Motor neuron (in vitro differentiated cells): ENCODE measurements around the gene LRRC23. TPM values are rescaled to one million over a fixed set of nuclear protein-coding genes. Genes with fewer than 3 reads are reported as not detected.
"Not testable (repeated sequence)": the region's sequence is repeated elsewhere in the genome, so short reads cannot be mapped to it uniquely, and the experiment has no call there.

Experiments
- ATAC-seq, 8 experiments: fragments of 200-7000 bp; cut with Tn5 transposase; replicated peaks in 6 of 8; 2 replicates each; pipeline ENCODE4 v1.8.0; 2021; ENCODE audit warnings: mild to moderate bottlenecking in 8 of 8, moderate library complexity in 8 of 8
- H3K27ac ChIP-seq, 2 donors: fragments of 250-450 bp; sonication (Bioruptor Pico); 2 replicates each; pipeline ENCODE4 v1.9.0; 2021; ENCODE audit warnings: antibody characterized with exemption in 2 of 2, mild to moderate bottlenecking in 2 of 2, moderate library complexity in 1 of 2
- H3K4me1 ChIP-seq, 2 donors: fragments of 250-450 bp; sonication (Bioruptor Pico); replicated peaks in 1 of 2; 2 replicates each; pipeline ENCODE4 v1.6.1; 2021; ENCODE audit warnings: antibody characterized with exemption in 2 of 2, mild to moderate bottlenecking in 2 of 2, moderate library complexity in 1 of 2
- H3K4me3 ChIP-seq, 5 donors: fragments of 250-450 bp; sonication (Bioruptor Pico); 2 replicates each; pipeline ENCODE4 v1.9.0; 2021; ENCODE audit warnings: antibody characterized with exemption in 5 of 5, mild to moderate bottlenecking in 5 of 5, moderate library complexity in 4 of 5
- WGBS, 10 experiments: fragments of 450-650 bp; shearing (Covaris generic); methylation state at CpG; one replicate each; pipeline ENCODE4 v1.0.0; 2022; 5-methylcytosine and 5-hydroxymethylcytosine counted together
- in situ Hi-C, 9 experiments: fragments of 400-800 bp; cut with MboI; loops; one replicate each; pipeline ENCODE4 v1.15.0; 2021; ENCODE audit warnings: low sequenced_read_pairs in 9 of 9, low pct_unique_long_range_greater_than_20kb in 2 of 9; ENCODE audit not compliant: unreplicated experiment in 9 of 9
- total RNA-seq, 8 experiments: library from RNA; unstranded; fragments of 300-600 nt; gene quantifications; 2 replicates each; pipeline versions ENCODE4 v1.2.3 to v1.2.4, GENCODE V29; 2022

LRRC23 gene
- total RNA-seq, 8 experiments from 2014 or later, result 4.1 to 51.0 (median 7.1) TPM

DNA sequence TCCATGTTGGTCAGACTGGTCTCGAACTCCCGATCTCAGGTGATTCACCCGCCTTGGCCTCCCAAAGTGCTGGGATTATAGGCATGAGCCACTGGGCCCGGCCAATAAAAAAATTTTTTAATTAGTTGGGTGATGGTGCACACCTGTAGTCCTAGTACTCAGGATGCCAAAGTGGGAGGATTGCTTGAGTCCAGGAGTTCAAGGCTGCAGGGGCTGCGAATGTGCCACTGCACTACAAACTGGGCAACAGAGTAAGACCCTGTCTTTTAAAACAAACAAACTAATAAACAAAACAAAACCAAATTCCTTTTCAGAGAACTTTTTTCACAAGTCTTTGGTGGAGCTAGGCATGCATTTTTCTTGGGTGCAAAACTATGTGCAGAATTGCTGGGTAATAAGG is 21.4 kb upstream of the LRRC23 start:
- Histone ChIP-seq H3K4me3 (no peak overlapping the region), H3K27ac (no peak overlapping the region), H3K4me1 (peaks cover 14 to 16% of the 10 kb centered on the region in 2 donors)
- 86 to 100% (median 100%) methylated on average over 1 to 4 of the region's 5 CpGs; no CpG with 5 or more reads in 5 of the 10 experiments for WGBS, 10 experiments
- in situ Hi-C loops, result no loop called here
- no peak for ATAC-seq

GRCh38 chr12:6883683-6884082 is 20.9 kb upstream of the LRRC23 start:
- ATAC-seq, result peak in 1 of 8 experiments; percentile 7
- in situ Hi-C loops, result no loop called here
- 80 to 100% (median 93%) methylated on average over 1 to 6 of the region's 11 CpGs; no CpG with 5 or more reads in 4 of the 10 experiments for WGBS, 10 experiments
- H3K27ac ChIP-seq, result no peak overlapping the region
- H3K4me3 ChIP-seq, result no peak overlapping the region
- H3K4me1 ChIP-seq, result peaks cover 14 to 16% of the 10 kb centered on the region in 2 donors

DNA sequence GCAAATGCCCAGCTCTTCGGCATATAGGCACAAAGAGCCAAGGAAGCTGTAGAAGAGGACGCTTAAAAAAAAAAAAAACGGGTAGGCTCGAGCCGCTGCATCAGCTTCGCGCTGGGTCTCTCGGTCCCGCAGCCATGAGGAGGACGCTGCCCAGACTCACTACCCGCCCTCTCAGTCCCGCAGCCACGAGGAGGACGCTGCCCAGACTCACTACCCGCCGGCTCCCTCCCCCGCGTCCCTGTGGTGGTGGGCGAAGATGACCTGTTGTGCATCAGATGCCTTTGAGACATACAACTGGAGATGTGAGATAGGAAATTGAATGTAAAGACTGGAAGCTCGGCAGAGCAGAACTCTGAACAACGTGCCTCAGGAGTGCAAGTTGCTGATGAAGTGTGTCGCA is 20.1 kb upstream of the LRRC23 start:
- Histone ChIP-seq H3K4me3 (no peak overlapping the region), H3K27ac (no peak overlapping the region), H3K4me1 (peaks cover 14 to 16% of the 10 kb centered on the region in 2 donors)
- WGBS, 10 experiments, result 42 to 100% (median 72%) methylated on average over 1 to 19 of the region's 22 CpGs; no CpG with 5 or more reads in 1 of the 10 experiments
- in situ Hi-C loops, result no loop called here
- peak in 1 of 8 experiments; percentile 11 for ATAC-seq

- 50 to 100% (median 76%) methylated on average over 1 to 3 of the region's 15 CpGs; no CpG with 5 or more reads in 6 of the 10 experiments for WGBS, 10 experiments
- ATAC-seq, H3K4me3 ChIP-seq, in situ Hi-C loops: not testable (repeated sequence)
- Histone ChIP-seq H3K27ac (peak overlapping the region; percentile 42 to 88), H3K4me1 (peaks cover 20 to 21% of the 10 kb centered on the region in 2 donors)
Observed at GRCh38 chr12:6886206-6886999, 18.2 kb upstream of the LRRC23 start.

- H3K4me1 ChIP-seq, result peaks cover 20 to 21% of the 10 kb centered on the region in 2 donors
- WGBS, 10 experiments, result 77 to 100% (median 91%) methylated on average over 1 to 7 of the region's 8 CpGs
- ATAC-seq, result no peak
- H3K4me3 ChIP-seq, result no peak overlapping the region
- H3K27ac ChIP-seq, result no peak overlapping the region
- in situ Hi-C loops, result no loop called here
Observed at GRCh38 chr12:6887460-6887859, 17.2 kb upstream of the LRRC23 start.

DNA sequence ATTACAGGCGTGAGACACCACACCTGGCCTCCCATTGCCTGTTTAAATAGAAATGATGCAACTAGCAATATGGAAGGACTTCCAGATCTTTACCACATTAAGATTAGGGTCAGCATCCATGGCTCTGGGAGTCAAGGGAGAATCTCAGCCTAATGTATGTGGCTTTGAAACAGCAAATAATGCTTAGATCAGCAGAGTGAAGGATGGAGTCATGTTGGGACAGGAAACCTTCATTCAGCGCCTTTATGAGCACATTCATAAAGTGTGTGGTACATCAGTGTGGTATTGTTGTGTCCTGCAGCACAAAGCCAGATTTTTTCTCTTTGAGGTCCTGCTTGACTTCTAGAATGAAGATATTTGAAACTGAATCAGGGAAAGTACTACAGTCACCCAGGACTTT is 16.3 kb upstream of the LRRC23 start:
- in situ Hi-C loops, result no loop called here

GRCh38 chr12:6888794-6889193 is 15.8 kb upstream of the LRRC23 start:
- H3K4me1 ChIP-seq, result peaks cover 20 to 21% of the 10 kb centered on the region in 2 donors
- H3K27ac ChIP-seq, H3K4me3 ChIP-seq, in situ Hi-C loops, ATAC-seq: not testable (repeated sequence)
- WGBS, 10 experiments, result 73 to 100% (median 94%) methylated on average over 2 to 6 of the region's 7 CpGs; no CpG with 5 or more reads in 1 of the 10 experiments

More for the DNA sequence above, 16.3 kb upstream of the LRRC23 start:
- Histone ChIP-seq H3K4me1 (peaks cover 20 to 21% of the 10 kb centered on the region in 2 donors), H3K4me3 (no peak overlapping the region), H3K27ac (no peak overlapping the region)
- 67 to 100% (median 100%) methylated on average over 1 to 2 of the region's 2 CpGs; no CpG with 5 or more reads in 2 of the 10 experiments for WGBS, 10 experiments
- ATAC-seq, result no peak

DNA sequence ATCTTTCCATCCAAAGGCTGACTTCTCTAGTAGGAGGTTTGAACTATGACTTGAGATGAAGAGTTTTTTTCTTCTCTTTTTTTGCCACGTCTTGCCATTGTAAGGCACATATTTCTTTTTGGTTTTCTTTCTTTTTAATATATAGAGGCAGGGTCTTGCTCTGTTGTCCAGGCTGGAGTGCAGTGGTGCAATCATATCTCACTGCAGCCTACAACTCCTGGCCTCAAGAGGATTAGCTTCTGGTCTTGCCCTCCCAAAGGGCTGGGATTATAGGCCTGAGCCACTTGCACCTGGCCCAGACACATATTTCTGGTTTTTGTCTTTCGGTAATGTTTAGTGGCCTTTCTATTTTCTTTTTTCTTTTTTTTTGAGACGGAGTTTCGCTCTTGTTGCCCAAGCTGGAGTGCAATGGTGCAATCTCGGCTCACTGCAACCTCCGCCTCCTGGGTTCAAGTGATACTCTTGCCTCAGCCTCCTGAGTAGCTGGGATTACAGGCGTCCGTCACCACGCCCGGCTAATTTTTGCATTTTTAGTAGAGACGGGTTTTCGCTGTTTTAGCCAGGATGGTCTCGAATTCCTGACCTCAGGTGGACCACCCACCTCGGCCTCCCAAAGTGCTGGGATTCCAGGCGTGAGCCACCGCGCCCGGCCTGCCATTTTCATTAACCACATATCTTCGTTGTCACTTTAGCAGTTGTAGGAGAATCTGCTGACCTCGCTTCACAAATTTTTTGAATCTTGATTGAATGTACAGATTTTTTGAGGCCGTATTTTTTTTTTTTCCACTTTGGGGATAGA is 14.6 kb upstream of the LRRC23 start:
- ATAC-seq, in situ Hi-C loops, H3K4me3 ChIP-seq: not testable (repeated sequence)
- peak overlapping the region in 1 of 2 donors; percentile 78 for H3K27ac ChIP-seq
- WGBS, 10 experiments, result 80 to 100% (median 95%) methylated on average over 1 to 19 of the region's 21 CpGs; no CpG with 5 or more reads in 1 of the 10 experiments
- H3K4me1 ChIP-seq, result peaks cover 20 to 21% of the 10 kb centered on the region in 2 donors

DNA sequence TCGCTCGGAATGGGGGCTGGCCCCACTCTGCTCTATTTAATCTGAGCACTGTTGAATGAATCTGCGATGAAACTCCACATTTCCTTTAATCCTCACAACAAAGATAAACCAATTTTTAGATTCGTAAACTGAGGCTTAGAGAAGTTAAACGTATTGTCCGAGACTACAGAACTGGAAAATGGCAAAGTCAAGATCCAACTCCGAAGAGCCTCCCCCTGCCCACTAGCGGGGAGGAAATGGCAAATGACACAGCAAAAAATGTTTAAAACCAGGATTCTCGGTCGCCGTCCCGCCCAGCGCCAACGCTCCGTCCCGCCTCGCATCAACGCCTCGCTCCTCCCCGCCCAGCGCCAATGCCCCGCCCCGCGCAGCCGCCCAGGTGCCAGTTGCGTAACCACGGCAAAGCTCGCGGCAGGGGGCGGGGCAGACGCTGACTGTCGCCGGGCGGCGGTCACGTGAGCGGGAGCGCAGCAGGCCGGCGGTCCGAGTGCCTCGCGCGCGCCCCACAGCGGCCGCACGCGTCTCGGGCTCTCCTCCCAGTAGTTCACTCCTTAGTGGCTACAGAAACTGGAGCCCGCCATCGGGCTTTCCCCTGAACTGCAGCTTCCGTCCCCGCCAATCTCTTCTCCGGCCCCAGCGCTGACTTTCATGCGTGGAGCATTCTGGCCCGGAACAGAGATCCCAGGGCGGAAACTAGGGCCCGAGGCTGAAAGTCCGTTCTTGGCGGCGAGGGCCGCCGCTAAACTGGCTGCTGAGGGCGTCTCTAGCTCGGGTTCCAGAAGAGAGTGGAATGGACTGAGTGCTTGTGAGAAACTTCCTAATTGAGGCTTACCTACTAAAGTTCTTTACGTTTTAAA is 13.6 kb upstream of the LRRC23 start:
- in situ Hi-C loops, result no loop called here
- Histone ChIP-seq H3K4me3 (peak overlapping the region; percentile 33 to 41 (median 37)), H3K27ac (peak overlapping the region; percentile 58 to 78), H3K4me1 (peaks cover 12 to 14% of the 10 kb centered on the region in 2 donors)
- peak; percentile 95 to 98 (median 96) for ATAC-seq
- 0 to 20% (median 6%) methylated on average over 1 to 18 of the region's 68 CpGs for WGBS, 10 experiments

GRCh38 chr12:6891646-6892001 is 13.0 kb upstream of the LRRC23 start:
- H3K4me1 ChIP-seq, result peaks cover 8 to 9% of the 10 kb centered on the region in 2 donors
- in situ Hi-C loops, result no loop called here
- H3K4me3 ChIP-seq, result peak overlapping the region; percentile 27 to 41 (median 33)
- peak in 2 of 8 experiments; percentile 1 to 3 for ATAC-seq
- peak overlapping the region in 1 of 2 donors; percentile 63 for H3K27ac ChIP-seq
- WGBS, 10 experiments, result 65 to 100% (median 86%) methylated on average over 1 to 5 of the region's 5 CpGs; no CpG with 5 or more reads in 4 of the 10 experiments

DNA sequence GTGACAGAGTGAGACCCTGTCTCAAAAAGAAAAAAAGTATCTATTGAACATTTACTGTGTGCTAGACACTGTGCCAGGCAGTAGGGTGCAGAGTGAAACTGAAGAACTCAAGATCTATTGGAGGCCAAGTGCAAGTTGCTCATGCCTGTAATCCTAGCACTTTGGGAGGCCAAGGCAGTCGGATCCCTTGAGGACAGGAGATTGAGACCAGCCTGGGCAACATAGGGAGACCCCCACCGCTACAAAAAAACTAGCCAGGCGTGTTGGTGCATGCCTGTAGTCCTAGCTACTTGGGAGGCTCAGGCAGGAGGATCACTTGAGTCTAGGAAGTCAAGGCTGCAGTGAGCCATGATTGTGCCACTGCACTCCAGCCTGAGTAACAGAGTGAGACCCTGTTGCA is 11.9 kb upstream of the LRRC23 start:
- in situ Hi-C loops, ATAC-seq, H3K4me1 ChIP-seq, H3K4me3 ChIP-seq, H3K27ac ChIP-seq: not testable (repeated sequence)
- WGBS, 10 experiments, result 72 to 100% (median 94%) methylated on average over 1 to 3 of the region's 3 CpGs; no CpG with 5 or more reads in 5 of the 10 experiments

GRCh38 chr12:6894321-6894720 is 10.3 kb upstream of the LRRC23 start:
- Histone ChIP-seq H3K27ac (no peak overlapping the region), H3K4me1 (peaks cover 5 to 8% of the 10 kb centered on the region in 2 donors), H3K4me3 (no peak overlapping the region)
- 44 to 100% (median 74%) methylated on average over 1 to 2 of the region's 3 CpGs; no CpG with 5 or more reads in 4 of the 10 experiments for WGBS, 10 experiments
- in situ Hi-C loops, result no loop called here
- ATAC-seq, result no peak
